Mammary epithelial cell (primary cell): Measurements from ENCODE around the gene YIPF1.

Experiments
- CTCF ChIP-seq, 2 donors: IDR thresholded peaks in 1 of 2; conservative IDR thresholded peaks in 1 of 2; 2 replicates each; pipeline ENCODE4 v1.5.1; 2011 to 2012; ENCODE audit warnings: inconsistent platforms in 2 of 2, low read length in 2 of 2, mild to moderate bottlenecking in 2 of 2, control low read depth in 1 of 2, low read depth in 1 of 2; ENCODE audit not compliant: insufficient read depth in 1 of 2; ENCODE audit errors: extremely low read depth in 1 of 2
- EZH2 ChIP-seq: IDR thresholded peaks from 2 replicates; pipeline ENCODE4 v1.6.1; 2012; ENCODE audit warnings: low read length, inconsistent platforms, borderline replicate concordance

GRCh38 chr1:53838654-53838974 lies 51.0 kb downstream of the YIPF1 start:
- TF ChIP-seq CTCF (conservative IDR thresholded peaks at IDR 0.05 in 1 of 2, IDR thresholded peaks at IDR 0.05 in 1 of 2; ENCODE audit: extremely low read depth in 1 of 2, insufficient read depth in 1 of 2, low read depth in 1 of 2, low read length in 2 of 2) (no peak), EZH2 (no peak)
